ENCODE results near the gene TMEM245. TPM values are rescaled to one million over a fixed set of nuclear protein-coding genes. Genes with fewer than 3 reads are reported as not detected.

TMEM245 gene
- total RNA-seq (2014; rRNA removed; shearing (Covaris generic)), result 30.4 and 46.2 TPM in 2 replicates

DNA sequence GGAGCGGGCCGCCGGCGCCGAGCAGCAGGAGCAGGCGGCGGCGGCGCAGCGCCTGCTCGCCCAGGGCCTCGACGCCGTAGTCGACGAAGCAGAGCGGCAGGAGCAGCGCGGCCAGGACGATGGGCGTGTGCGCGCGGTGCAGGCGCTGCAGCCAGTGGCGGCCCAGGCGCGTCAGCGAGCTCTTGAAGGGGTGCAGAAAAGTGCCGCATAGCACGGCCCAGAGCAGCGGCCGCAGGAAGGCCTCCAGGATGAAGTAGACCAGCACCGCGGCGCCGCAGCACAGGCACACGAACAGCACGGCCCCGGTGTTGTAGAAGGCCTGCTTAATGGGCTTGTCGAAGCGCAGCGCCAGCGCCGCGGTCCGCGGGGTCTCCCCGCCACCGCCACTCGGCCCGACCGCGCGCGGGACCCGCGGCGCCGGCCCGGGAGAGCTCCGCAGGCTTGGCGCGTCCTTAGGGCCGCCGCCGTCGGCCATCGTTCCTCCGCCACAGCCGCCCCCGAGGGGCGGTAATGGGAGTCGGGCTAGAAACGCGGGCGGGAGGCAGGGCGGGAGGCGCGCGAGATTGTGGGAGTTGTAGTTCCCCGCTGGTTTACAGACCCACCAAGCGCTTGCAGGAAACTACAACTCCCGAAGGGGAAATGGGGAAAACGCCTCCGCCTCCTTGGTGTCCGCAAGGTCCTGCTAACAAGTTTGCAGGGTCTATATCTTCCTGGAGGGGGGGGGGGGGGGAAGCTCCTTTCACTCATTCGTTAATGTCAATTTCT, at the start of gene TMEM245:
TMEM245 (minus strand) TSS at position 509 of the 765 bp plus-strand sequence; CDS start at position 475, 34 bp downstream.
- peaks cover 3% of the 10 kb centered on the region for H3K36me3 ChIP-seq (replicated peaks; ENCODE audit: control insufficient read depth, insufficient read depth, low read length)
- no peaks in the 10 kb centered on the region for H3K27me3 ChIP-seq (ENCODE audit: control insufficient read depth, insufficient read depth, low read length)
- peak; percentile 91 for DNase-seq
- peak within 1 kb of the TSS; percentile 93 for H3K4me3 ChIP-seq (ENCODE audit: insufficient read depth, low read depth, low read length)

DNA sequence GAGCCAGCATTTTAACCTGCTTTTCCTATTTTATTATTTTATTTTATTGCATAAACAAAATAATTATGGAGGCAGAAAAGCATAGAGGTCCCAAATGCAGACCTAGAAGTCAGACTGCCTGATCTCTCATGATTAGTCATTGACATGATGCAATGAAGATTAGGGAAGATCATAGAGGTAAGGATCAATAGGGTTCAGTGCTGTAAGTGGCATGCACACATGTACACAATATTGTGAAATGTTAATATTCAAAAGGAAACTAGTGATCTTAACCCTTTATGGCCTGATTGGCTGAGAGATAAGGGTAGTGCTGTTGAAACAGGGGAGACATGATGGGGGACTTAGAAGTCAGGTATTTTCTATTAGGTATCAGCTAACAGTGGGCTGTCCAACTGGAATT, 48.4 kb upstream of the TMEM245 start:
- no peak for DNase-seq
- H3K4me3 ChIP-seq (ENCODE audit: insufficient read depth, low read depth, low read length), result no peak overlapping the region
- no peaks in the 10 kb centered on the region for H3K36me3 ChIP-seq (replicated peaks; ENCODE audit: control insufficient read depth, insufficient read depth, low read length)
- peaks cover 31% of the 10 kb centered on the region for H3K27me3 ChIP-seq (ENCODE audit: control insufficient read depth, insufficient read depth, low read length)

DNA sequence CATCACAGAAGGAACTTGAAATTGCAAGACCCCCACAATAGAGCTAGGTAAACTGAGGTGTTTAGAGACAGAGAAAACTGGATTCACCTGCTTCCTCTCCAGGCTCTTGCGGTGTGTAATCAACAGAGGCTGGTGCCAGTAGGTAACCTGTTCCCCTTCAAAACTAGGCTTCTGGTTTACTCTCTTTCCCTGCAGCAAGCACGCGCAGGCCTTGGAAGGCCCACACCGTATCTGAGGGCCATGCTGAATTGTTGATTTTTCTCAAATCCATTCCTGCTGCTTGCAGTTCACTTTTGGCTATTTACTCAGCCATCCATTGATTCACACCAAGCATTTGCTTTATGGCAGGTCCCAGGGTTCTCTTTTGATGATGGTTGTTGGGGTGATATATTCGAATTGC, 48.0 kb upstream of the TMEM245 start:
- Histone ChIP-seq H3K4me3 (ENCODE audit: insufficient read depth, low read depth, low read length) (no peak overlapping the region), H3K36me3 (replicated peaks; ENCODE audit: control insufficient read depth, insufficient read depth, low read length) (no peaks in the 10 kb centered on the region), H3K27me3 (ENCODE audit: control insufficient read depth, insufficient read depth, low read length) (peaks cover 31% of the 10 kb centered on the region)
- DNase-seq, result peak; percentile 50

DNA sequence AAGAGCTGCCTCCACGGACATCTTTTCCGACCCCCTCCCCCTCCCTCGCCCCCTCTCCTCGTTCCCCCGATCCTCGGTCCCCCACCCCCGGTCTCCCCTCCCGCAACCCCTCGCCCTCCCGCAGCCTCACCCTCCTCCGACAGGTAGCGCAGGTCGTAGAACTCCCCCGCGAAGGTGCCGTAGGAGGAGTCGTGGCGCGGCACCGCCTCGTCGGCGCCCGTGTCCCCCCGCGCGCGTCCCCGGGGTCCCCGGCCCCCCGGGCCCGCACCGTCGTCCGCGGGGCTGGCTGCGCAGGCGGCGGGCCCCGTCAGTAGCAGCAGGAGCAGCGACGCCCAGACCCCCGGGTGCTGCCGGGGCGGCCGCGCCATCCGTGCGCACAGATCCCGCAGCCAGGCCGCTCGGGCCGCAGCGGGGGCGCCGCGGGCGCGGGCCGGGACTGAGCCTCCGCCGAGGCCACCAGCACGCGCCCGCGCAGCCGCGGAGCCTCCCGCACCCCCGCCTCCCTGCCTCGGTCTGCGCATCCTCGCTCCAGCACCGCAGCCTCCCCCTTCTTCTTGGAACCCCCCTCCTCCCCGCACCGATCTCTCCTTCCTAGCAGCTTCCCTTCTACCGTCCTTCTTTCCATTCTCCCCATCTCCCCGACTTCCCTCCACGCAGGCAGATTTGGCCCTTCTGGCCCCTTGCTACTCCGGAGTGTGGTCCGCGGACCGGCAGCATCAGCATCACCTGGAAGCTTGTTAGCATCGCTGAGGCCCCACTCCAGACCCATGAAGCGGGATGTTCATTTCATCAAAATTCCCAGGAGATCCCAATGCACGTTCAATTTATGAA, 47.2 kb upstream of the TMEM245 start, which contains the start of gene FRRS1L:
FRRS1L (minus strand) TSS at position 479 of the 831 bp plus-strand sequence; CDS start at position 368, 111 bp downstream.
- peaks cover 31% of the 10 kb centered on the region for H3K27me3 ChIP-seq (ENCODE audit: control insufficient read depth, insufficient read depth, low read length)
- H3K4me3 ChIP-seq (ENCODE audit: insufficient read depth, low read depth, low read length), result peak within 1 kb of the TSS; percentile 41
- DNase-seq, result peak; percentile 92
- H3K36me3 ChIP-seq (replicated peaks; ENCODE audit: control insufficient read depth, insufficient read depth, low read length), result no peaks in the 10 kb centered on the region

DNA sequence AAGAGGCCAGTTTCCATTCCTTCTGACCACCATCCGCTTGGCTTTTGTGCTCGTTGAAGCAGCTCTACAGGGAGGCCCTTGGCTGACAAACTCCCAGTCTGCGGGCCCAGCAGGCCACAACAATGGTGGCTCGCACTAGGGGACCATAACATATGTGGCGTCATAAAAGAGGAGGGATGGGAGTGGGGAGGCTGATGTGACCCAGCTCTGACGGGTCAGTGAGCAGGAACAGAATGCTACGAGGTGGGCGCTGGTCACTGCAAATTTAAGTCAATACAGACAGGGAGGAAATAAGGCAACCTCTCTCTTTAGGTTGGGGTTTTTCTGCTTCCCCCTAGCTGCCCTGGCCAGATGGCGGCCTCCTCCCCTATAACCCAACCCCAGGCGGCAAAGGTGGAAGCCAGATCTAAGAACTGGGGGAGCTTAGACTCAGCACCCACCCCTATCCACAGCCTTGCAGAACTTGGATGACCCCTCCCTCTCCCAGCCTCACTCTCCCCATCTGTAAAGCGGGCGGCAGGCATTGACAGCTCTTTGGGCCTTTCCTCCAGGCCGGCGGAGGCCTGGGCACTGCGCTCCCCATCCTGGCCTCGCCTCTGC, 46.5 kb upstream of the TMEM245 start:
- DNase-seq, result peak; percentile 77
- H3K36me3 ChIP-seq (replicated peaks; ENCODE audit: control insufficient read depth, insufficient read depth, low read length), result no peaks in the 10 kb centered on the region
- peak overlapping the region; percentile 41; the same call in 1 of the 2 replicates for H3K4me3 ChIP-seq (ENCODE audit: insufficient read depth, low read depth, low read length)
- peaks cover 31% of the 10 kb centered on the region for H3K27me3 ChIP-seq (ENCODE audit: control insufficient read depth, insufficient read depth, low read length)

DNA sequence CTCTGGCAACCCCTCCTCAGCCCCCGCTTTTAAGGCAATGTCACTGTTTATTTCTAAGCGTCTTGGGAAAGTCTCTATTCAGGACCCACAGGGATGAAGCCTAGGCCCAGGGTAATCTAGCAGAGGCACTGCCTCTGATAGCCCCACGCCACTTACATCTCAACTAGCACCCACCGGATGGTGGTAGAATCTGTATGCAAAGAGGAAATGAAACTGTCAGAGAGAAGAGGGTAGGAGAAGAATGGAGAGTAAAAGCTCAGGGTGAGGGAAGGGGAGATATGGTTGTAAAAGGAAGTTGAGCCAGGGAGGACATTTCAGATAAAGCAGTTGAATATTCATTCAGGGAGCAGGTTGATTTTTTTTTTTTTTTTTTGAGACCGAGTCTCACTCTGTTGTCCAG, 44.3 kb upstream of the TMEM245 start:
- no peak for DNase-seq
- Histone ChIP-seq H3K4me3 (ENCODE audit: insufficient read depth, low read depth, low read length) (no peak overlapping the region), H3K36me3 (replicated peaks; ENCODE audit: control insufficient read depth, insufficient read depth, low read length) (no peaks in the 10 kb centered on the region), H3K27me3 (ENCODE audit: control insufficient read depth, insufficient read depth, low read length) (peaks cover 31% of the 10 kb centered on the region)

DNA sequence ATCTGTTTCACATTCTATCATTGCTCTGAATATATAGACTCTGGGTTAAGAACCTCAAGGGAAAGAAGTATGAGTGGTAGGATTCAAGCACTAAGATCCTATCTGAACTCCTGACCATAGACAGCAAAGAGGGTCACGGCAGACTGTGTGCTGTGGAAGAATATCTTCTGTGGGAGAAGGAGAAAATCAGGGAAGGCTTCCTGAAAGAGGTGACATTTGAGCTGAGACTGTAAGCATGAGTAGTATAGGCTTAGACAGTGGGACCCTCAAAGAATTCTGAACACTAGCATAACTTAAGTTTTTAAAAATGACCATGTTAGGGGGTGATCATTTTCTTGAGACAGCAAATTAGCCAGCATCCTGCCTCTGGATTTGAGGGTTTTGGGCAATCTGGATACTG, 43.4 kb upstream of the TMEM245 start:
- DNase-seq, result no peak
- Histone ChIP-seq H3K4me3 (ENCODE audit: insufficient read depth, low read depth, low read length) (no peak overlapping the region), H3K36me3 (replicated peaks; ENCODE audit: control insufficient read depth, insufficient read depth, low read length) (no peaks in the 10 kb centered on the region), H3K27me3 (ENCODE audit: control insufficient read depth, insufficient read depth, low read length) (peaks cover 28% of the 10 kb centered on the region)

DNA sequence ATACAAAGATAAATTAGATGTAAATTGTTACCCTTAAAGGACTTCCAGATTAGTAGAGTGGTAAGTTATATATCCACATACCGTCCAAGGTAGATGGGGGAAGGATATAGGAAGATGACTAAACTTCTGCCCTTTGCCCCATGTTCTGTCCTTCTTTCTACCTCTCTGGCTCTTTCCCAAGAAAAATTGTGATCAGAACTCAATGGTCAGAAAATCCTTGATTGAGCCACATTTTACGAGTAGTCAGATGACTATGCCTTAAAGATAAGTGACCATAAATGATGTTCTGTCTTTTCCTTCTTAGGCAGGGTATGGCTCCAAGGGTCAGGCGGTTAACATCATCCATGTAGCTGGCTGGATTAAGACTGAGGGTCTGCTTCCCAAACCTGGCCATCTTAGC, 42.9 kb upstream of the TMEM245 start:
- DNase-seq, result no peak
- Histone ChIP-seq H3K27me3 (ENCODE audit: control insufficient read depth, insufficient read depth, low read length) (peaks cover 24% of the 10 kb centered on the region), H3K36me3 (replicated peaks; ENCODE audit: control insufficient read depth, insufficient read depth, low read length) (no peaks in the 10 kb centered on the region), H3K4me3 (ENCODE audit: insufficient read depth, low read depth, low read length) (no peak overlapping the region)

DNA sequence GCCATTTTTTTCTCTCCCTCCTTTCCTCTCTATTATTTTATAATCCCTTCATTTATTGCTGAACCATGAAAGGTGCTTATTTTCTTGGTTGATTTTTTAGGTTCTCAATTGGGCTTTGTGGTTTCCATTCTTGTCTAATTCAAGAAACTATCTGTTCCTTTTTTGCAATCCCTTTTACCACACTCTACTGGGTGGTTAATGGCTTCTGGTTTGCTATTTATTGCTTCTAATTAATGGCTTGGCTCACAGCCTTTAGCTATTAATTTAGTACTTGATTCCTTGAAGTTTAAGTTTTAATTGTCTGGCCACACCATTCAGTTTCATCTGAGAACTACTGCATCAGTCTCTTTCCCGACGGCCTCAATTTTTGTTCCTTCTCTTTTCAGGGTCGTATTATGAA, 41.7 kb upstream of the TMEM245 start:
- no peak for DNase-seq
- no peaks in the 10 kb centered on the region for H3K36me3 ChIP-seq (replicated peaks; ENCODE audit: control insufficient read depth, insufficient read depth, low read length)
- H3K27me3 ChIP-seq (ENCODE audit: control insufficient read depth, insufficient read depth, low read length), result peaks cover 14% of the 10 kb centered on the region
- H3K4me3 ChIP-seq (ENCODE audit: insufficient read depth, low read depth, low read length), result no peak overlapping the region

DNA sequence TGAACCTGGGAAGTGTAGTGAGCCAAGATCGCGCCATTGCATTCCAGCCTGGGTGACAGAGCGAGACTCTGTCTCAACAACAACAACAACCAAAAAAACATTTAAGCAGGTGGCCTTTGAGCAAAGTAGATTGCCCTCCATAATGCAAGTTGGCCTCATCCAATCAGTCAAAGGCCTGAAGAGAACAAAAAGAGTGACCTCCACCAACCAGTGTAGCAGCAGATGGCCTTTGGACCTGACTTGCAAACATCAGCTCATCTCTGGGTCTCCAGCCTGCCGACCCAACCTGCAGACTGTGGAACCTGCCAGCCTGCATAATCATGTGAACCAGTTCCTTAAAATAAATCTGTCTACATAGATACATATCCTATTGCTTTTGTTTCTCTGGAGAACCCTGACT, 39.8 kb upstream of the TMEM245 start:
- no peaks in the 10 kb centered on the region for H3K36me3 ChIP-seq (replicated peaks; ENCODE audit: control insufficient read depth, insufficient read depth, low read length)
- H3K4me3 ChIP-seq (ENCODE audit: insufficient read depth, low read depth, low read length), result no peak overlapping the region
- DNase-seq, result no peak
- peaks cover under 1% of the 10 kb centered on the region; the same call in 1 of the 2 replicates for H3K27me3 ChIP-seq (ENCODE audit: control insufficient read depth, insufficient read depth, low read length)

DNA sequence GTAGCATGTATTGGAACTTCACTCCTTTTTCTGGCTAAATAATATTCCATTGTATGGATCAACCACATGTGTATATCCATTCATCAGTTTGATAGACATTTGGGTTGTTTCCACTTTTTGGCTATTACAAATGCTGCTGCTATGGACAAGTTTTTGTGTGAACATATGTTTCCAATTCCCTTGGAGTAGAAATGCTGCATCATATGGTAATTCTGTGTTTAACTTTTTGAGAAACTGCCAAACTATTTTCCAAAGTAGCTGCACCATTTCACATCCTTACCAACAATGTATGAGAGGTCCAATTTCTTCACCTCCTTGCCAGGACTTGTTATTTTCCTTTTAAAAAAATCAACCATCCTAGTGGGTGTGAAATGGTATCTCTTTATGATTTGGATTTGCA, 38.9 kb upstream of the TMEM245 start:
- Histone ChIP-seq H3K4me3 (ENCODE audit: insufficient read depth, low read depth, low read length) (no peak overlapping the region), H3K36me3 (replicated peaks; ENCODE audit: control insufficient read depth, insufficient read depth, low read length) (no peaks in the 10 kb centered on the region), H3K27me3 (ENCODE audit: control insufficient read depth, insufficient read depth, low read length) (no peaks in the 10 kb centered on the region; the same call in 1 of the 2 replicates)
- DNase-seq, result no peak

DNA sequence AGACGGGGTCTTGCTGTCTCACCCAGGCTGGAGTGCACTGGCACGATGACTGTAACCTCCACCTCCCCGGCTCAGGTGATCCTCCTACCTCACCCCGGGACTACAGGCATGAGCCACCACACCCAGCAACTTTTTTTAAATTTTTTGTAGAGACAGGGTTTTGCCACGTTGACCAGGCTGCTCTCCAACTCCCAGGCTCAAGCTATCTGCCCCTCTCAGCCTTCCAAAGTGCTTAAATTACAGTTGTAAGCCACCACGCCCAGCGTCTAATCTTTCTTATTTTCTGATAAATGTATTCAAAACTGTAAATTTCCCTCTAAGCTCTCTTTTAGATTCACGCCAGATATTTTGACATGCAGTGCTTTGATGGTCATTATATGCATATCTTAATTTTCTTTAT, 37.0 kb upstream of the TMEM245 start:
- DNase-seq, result no peak
- Histone ChIP-seq H3K27me3 (ENCODE audit: control insufficient read depth, insufficient read depth, low read length) (no peaks in the 10 kb centered on the region), H3K36me3 (replicated peaks; ENCODE audit: control insufficient read depth, insufficient read depth, low read length) (no peaks in the 10 kb centered on the region), H3K4me3 (ENCODE audit: insufficient read depth, low read depth, low read length) (no peak overlapping the region)

DNA sequence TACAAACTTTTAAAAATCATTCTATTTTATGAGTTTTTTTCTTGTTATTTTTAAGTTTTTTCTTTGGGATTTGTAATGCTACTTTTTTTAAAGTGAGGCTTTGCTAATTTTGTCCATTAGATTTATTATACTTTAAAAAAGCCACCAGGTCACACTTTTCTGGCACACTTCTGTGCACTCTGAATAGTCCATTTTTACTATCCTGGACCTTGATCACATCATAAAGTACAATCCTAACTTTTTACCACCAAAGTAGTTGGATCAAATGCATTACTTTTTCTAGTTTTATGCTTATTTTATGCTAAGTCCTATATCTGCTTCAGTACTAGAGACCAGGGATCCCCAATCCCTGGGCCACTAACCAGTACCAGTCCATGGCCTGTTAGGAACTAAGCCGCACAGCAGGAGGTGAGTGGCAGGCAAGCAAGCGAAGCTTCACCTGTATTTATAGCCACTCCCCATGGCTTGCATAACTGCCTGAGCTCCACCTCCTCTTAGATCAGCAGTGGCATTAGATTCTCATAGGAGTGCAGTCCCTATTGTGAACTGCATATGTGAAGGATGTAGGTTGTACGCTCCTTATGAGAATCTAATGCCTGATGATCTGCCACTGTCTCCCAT, 31.3 kb upstream of the TMEM245 start:
- DNase-seq, result no peak
- Histone ChIP-seq H3K36me3 (replicated peaks; ENCODE audit: control insufficient read depth, insufficient read depth, low read length) (no peaks in the 10 kb centered on the region), H3K4me3 (ENCODE audit: insufficient read depth, low read depth, low read length) (no peak overlapping the region), H3K27me3 (ENCODE audit: control insufficient read depth, insufficient read depth, low read length) (no peaks in the 10 kb centered on the region; the same call in 1 of the 2 replicates)

DNA sequence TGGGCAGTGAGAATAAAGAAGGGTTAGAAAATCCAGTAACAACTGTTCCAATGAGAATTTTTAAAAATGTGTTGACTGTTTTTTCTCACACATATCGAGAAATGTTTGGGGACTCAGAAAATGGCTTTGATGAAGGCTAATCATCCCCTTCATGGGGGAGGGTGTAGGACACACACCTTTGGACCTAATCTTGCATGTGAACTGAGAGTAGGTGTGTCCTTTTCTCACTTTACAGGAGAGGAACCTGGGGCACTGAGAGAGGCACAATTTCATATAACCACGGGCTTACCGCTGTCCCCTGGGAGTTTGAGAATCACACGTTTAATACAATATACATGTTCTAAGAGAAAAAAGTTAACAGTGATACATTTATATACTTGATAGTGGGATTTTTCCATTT, 30.0 kb upstream of the TMEM245 start:
- H3K36me3 ChIP-seq (replicated peaks; ENCODE audit: control insufficient read depth, insufficient read depth, low read length), result no peaks in the 10 kb centered on the region
- H3K27me3 ChIP-seq (ENCODE audit: control insufficient read depth, insufficient read depth, low read length), result no peaks in the 10 kb centered on the region; the same call in 1 of the 2 replicates
- no peak for DNase-seq
- no peak overlapping the region for H3K4me3 ChIP-seq (ENCODE audit: insufficient read depth, low read depth, low read length)

Measured in H7 (cell line).